SK-N-SH treated with all-trans-retinoic acid at 6 μM for 48 hours (cell line): ENCODE results near the gene ARHGAP44.

Source experiments
- ATAC-seq: fragments of 200-7000 bp; cut with Tn5 transposase; 3 replicates; pipeline ENCODE4 v1.9.1; 2020; ENCODE audit warnings: mild to moderate bottlenecking, moderate library complexity
- ARNTL ChIP-seq: fragments of 450-650 bp; formaldehyde crosslinking; IDR thresholded peaks from 2 replicates; pipeline ENCODE4 v1.5.0; 2020; ENCODE audit warnings: low read depth, mild to moderate bottlenecking, moderate library complexity, borderline replicate concordance
- BACH2 ChIP-seq: fragments of 250-450 bp; sonication (Bioruptor Pico); IDR thresholded peaks from 2 replicates; pipeline ENCODE4 v1.9.0; 2021; ENCODE audit warnings: mild to moderate bottlenecking, borderline replicate concordance
- CSDC2 ChIP-seq: fragments of 250-450 bp; sonication (Bioruptor Pico); IDR thresholded peaks from 2 replicates; pipeline ENCODE4 v1.5.0; 2020; ENCODE audit warnings: mild to moderate bottlenecking, moderate library complexity
- CSRNP3 ChIP-seq: fragments of 250-450 bp; sonication (Bioruptor Pico); IDR thresholded peaks from 2 replicates; pipeline ENCODE4 v1.5.1; 2021; ENCODE audit warnings: mild to moderate bottlenecking, moderate library complexity
- GLIS3 ChIP-seq: fragments of 250-450 bp; sonication (Bioruptor Pico); IDR thresholded peaks from 2 replicates; pipeline ENCODE4 v1.5.0; 2020; ENCODE audit warnings: mild to moderate bottlenecking, moderate library complexity
- ISL1 ChIP-seq: fragments of 250-450 bp; sonication (Bioruptor Pico); IDR thresholded peaks from 2 replicates; pipeline ENCODE4 v2.1.2; 2022; ENCODE audit warnings: mild to moderate bottlenecking, moderate library complexity
- OSR1 ChIP-seq: fragments of 250-450 bp; sonication (Bioruptor Pico); IDR thresholded peaks from 2 replicates; pipeline ENCODE4 v1.8.0; 2022; ENCODE audit warnings: moderate library complexity, mild to moderate bottlenecking, inconsistent platforms
- PPARA ChIP-seq: fragments of 250-450 bp; sonication (Bioruptor Pico); IDR thresholded peaks from 2 replicates; pipeline ENCODE4 v1.5.0; 2020; ENCODE audit warnings: mild to moderate bottlenecking, borderline replicate concordance
- SNAI2 ChIP-seq: fragments of 250-450 bp; sonication (Bioruptor Pico); IDR thresholded peaks from 2 replicates; pipeline ENCODE4 v1.5.0; 2020; ENCODE audit warnings: mild to moderate bottlenecking, moderate library complexity
- TCF4 ChIP-seq: fragments of 250-450 bp; sonication (Bioruptor Pico); IDR thresholded peaks from 2 replicates; pipeline ENCODE4 v1.8.0; 2021; ENCODE audit warnings: mild to moderate bottlenecking, moderate library complexity, borderline replicate concordance
- TOX ChIP-seq: fragments of 250-450 bp; sonication (Bioruptor Pico); IDR thresholded peaks from 2 replicates; pipeline ENCODE4 v1.8.0; 2021; ENCODE audit warnings: mild to moderate bottlenecking, moderate library complexity, borderline replicate concordance
- TSHZ2 ChIP-seq: fragments of 250-450 bp; sonication (Bioruptor Pico); IDR thresholded peaks from 2 replicates; pipeline ENCODE4 v1.5.0; 2020; ENCODE audit warnings: mild to moderate bottlenecking, moderate library complexity
- ZC3H10 ChIP-seq: fragments of 250-450 bp; sonication (Bioruptor Pico); IDR thresholded peaks from 2 replicates; pipeline ENCODE4 v1.5.1; 2021; ENCODE audit warnings: mild to moderate bottlenecking, moderate library complexity
- ZFP3 ChIP-seq: fragments of 250-450 bp; sonication (Bioruptor Pico); IDR thresholded peaks from 2 replicates; pipeline ENCODE4 v1.5.0; 2020; ENCODE audit warnings: mild to moderate bottlenecking, moderate library complexity
- ZFP30 ChIP-seq: fragments of 450-650 bp; formaldehyde crosslinking; IDR thresholded peaks from 2 replicates; pipeline ENCODE4 v1.5.0; 2022; ENCODE audit warnings: mild to moderate bottlenecking, moderate library complexity
- ZNF70 ChIP-seq: fragments of 450-650 bp; formaldehyde crosslinking; IDR thresholded peaks from 2 replicates; pipeline ENCODE4 v1.5.0; 2020; ENCODE audit warnings: mild to moderate bottlenecking, moderate library complexity
- TF ChIP-seq, protein P1 (sequence below): fragments of 250-450 bp; sonication (Bioruptor Pico); IDR thresholded peaks from 2 replicates; pipeline ENCODE4 v1.8.0; 2021; ENCODE audit warnings: low read depth, mild to moderate bottlenecking, moderate library complexity, borderline replicate concordance
- TF ChIP-seq, protein P2 (sequence below): fragments of 250-450 bp; sonication (Bioruptor Pico); IDR thresholded peaks from 2 replicates; pipeline ENCODE4 v1.5.1; 2020; ENCODE audit warnings: low read depth, mild to moderate bottlenecking, moderate library complexity
- TF ChIP-seq, protein P3 (sequence below): fragments of 250-450 bp; sonication (Bioruptor Pico); IDR thresholded peaks from 2 replicates; pipeline ENCODE4 v1.8.0; 2020; ENCODE audit warnings: mild to moderate bottlenecking, moderate library complexity, borderline replicate concordance

Gene ARHGAP44

DNA sequence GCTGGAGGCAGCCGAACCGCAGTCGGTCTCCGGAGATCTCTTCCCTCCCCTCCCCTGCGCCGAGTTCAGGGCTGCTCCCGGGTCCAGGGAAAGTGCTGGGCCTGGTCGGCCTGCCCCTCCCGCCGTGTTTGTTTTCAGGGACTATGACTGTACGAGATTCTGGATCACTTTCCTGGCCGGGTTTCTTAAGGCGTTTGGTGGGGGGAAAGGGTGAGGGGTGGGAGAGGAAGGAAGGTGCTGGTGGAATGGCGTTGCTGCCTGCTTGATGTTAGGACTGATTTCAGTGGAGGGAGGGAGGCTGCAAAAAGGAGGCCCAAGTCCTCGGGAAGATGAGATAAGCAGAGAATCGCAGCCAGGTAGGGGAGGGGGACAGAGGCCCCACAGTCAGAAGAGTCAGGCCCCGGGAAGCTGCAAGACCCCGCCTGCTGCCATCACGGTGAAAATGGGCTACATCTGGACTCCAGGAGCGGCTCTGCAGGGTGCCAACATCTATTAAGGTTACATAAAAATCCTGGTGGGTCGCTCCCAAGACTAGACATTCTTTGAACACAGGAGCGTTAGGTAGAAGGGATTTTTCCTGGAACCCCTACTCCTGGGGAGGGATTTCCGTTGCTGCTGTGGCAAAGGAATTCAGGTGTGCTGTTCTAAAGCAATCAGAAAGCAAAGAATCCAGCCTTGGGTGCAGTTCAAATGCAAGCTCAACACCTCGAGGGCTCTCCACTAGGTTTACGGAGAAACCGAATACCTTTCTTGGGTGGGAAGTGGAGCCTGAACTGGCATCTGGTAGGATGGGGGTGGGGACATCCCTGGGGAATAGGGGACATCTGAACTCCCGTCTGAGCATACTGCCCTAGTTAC lies 1.2 kb downstream of the ARHGAP44 start (continued):
- no peak for TF ChIP-seq ARNTL (CRISPR knock-in tag)
- TF ChIP-seq, protein P1, sequence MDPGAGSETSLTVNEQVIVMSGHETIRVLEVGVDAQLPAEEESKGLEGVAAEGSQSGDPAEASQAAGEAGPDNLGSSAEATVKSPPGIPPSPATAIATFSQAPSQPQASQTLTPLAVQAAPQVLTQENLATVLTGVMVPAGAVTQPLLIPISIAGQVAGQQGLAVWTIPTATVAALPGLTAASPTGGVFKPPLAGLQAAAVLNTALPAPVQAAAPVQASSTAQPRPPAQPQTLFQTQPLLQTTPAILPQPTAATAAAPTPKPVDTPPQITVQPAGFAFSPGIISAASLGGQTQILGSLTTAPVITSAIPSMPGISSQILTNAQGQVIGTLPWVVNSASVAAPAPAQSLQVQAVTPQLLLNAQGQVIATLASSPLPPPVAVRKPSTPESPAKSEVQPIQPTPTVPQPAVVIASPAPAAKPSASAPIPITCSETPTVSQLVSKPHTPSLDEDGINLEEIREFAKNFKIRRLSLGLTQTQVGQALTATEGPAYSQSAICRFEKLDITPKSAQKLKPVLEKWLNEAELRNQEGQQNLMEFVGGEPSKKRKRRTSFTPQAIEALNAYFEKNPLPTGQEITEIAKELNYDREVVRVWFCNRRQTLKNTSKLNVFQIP (CRISPR knock-in tag) = no peak
- TF ChIP-seq ZNF70 (CRISPR knock-in tag) = no peak
- no peak for TF ChIP-seq ISL1
- no peak for TF ChIP-seq OSR1 (CRISPR knock-in tag)

GRCh38 chr17:12794919-12795532 lies 5.7 kb downstream of the ARHGAP44 start:
- no peak for TF ChIP-seq TCF4
- no peak for TF ChIP-seq OSR1 (CRISPR knock-in tag)
- TF ChIP-seq SNAI2 (CRISPR knock-in tag) = no peak
- TF ChIP-seq ARNTL (CRISPR knock-in tag) = no peak
- TF ChIP-seq, protein P2, sequence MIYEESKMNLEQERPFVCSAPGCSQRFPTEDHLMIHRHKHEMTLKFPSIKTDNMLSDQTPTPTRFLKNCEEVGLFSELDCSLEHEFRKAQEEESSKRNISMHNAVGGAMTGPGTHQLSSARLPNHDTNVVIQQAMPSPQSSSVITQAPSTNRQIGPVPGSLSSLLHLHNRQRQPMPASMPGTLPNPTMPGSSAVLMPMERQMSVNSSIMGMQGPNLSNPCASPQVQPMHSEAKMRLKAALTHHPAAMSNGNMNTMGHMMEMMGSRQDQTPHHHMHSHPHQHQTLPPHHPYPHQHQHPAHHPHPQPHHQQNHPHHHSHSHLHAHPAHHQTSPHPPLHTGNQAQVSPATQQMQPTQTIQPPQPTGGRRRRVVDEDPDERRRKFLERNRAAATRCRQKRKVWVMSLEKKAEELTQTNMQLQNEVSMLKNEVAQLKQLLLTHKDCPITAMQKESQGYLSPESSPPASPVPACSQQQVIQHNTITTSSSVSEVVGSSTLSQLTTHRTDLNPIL (CRISPR knock-in tag) = no peak
- TF ChIP-seq ZC3H10 (CRISPR knock-in tag) = no peak
- TF ChIP-seq CSDC2 (CRISPR knock-in tag) = no peak
- no peak for TF ChIP-seq ZFP30 (CRISPR knock-in tag)
- TF ChIP-seq GLIS3 = no peak
- no peak for TF ChIP-seq ZNF70 (CRISPR knock-in tag)
- TF ChIP-seq TOX (CRISPR knock-in tag) = no peak
- TF ChIP-seq, protein P1 (CRISPR knock-in tag) = no peak
- no peak for TF ChIP-seq TSHZ2
- ATAC-seq = no peak

DNA sequence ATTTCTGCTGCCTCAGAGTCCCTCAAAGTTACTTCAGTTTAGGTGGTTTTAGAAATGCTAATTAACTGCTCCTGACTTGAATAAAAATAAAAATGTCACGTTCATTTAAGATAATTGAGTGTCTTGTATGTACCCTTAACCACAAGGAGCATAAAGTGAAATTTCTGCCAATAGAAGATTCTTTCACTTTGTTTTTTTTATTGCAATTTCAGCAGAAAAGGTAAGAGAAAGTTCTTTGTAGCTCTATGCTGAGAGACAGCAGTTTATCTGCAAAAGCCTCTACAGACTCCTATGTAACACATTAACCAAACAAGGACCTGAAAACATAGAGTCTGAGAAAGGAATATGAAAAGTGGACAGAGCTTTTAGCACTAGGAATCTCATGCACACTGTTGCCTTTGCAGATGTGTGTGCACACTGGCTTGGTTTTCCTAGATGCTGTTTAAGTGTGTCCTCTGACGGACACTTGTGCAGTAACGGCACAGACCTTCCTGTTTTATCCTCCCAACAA lies 11.6 kb downstream of the ARHGAP44 start:
- TF ChIP-seq ZFP3 (CRISPR knock-in tag) = no peak
- no peak for TF ChIP-seq CSRNP3 (CRISPR knock-in tag)
- TF ChIP-seq ARNTL (CRISPR knock-in tag) = no peak
- TF ChIP-seq PPARA (CRISPR knock-in tag) = no peak
- TF ChIP-seq, protein P3, sequence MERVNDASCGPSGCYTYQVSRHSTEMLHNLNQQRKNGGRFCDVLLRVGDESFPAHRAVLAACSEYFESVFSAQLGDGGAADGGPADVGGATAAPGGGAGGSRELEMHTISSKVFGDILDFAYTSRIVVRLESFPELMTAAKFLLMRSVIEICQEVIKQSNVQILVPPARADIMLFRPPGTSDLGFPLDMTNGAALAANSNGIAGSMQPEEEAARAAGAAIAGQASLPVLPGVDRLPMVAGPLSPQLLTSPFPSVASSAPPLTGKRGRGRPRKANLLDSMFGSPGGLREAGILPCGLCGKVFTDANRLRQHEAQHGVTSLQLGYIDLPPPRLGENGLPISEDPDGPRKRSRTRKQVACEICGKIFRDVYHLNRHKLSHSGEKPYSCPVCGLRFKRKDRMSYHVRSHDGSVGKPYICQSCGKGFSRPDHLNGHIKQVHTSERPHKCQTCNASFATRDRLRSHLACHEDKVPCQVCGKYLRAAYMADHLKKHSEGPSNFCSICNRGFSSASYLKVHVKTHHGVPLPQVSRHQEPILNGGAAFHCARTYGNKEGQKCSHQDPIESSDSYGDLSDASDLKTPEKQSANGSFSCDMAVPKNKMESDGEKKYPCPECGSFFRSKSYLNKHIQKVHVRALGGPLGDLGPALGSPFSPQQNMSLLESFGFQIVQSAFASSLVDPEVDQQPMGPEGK (CRISPR knock-in tag) = no peak
- no peak for TF ChIP-seq BACH2
- ATAC-seq = no peak
